22Rv1 (cell line): ENCODE measurements around the gene ASH1L.
A peak's percentile ranks its signal among the peaks of the same experiment; 100 is the strongest.

Experiments
- H3K27ac ChIP-seq: fragments of 450-650 bp; 2 replicates; pipeline ENCODE4 v1.5.1; 2017
- CTCF ChIP-seq: fragments of 450-650 bp; IDR thresholded peaks from 2 replicates; pipeline ENCODE4 v1.5.1; 2017; ENCODE audit warnings: mild to moderate bottlenecking
- ZFX ChIP-seq: fragments of 450-650 bp; IDR thresholded peaks from 2 replicates; pipeline ENCODE4 v1.6.1; 2017; ENCODE audit warnings: antibody characterized with exemption, borderline replicate concordance

The ASH1L gene

GRCh38 chr1:155296661-155297060 lies 265.9 kb downstream of the ASH1L start:
- TF ChIP-seq CTCF (no peak), ZFX (no peak)
- H3K27ac ChIP-seq: no peak overlapping the region

- no peak for TF ChIP-seq CTCF
- no peak for TF ChIP-seq ZFX
- H3K27ac ChIP-seq: no peak overlapping the region
Observed at GRCh38 chr1:155295942-155296267, 266.7 kb downstream of the ASH1L start.

GRCh38 chr1:155295183-155295941 lies 267.2 kb downstream of the ASH1L start:
- no peak overlapping the region for H3K27ac ChIP-seq
- TF ChIP-seq ZFX: no peak
- no peak for TF ChIP-seq CTCF

- H3K27ac ChIP-seq: no peak overlapping the region
- TF ChIP-seq ZFX (no peak), CTCF (no peak)
Observed at GRCh38 chr1:155294520-155295182, 268.0 kb downstream of the ASH1L start.

- TF ChIP-seq CTCF (no peak), ZFX (no peak)
Observed at GRCh38 chr1:155293086-155293749, 269.4 kb downstream of the ASH1L start.

GRCh38 chr1:155291006-155291405 lies 271.6 kb downstream of the ASH1L start:
- 0 out of 2 replicates have a peak overlapping the region, but pooled peaks have one; percentile 12 for H3K27ac ChIP-seq

More at GRCh38 chr1:155293086-155293749, 269.4 kb downstream of the ASH1L start:
- no peak overlapping the region for H3K27ac ChIP-seq

- H3K27ac ChIP-seq: no peak overlapping the region
- TF ChIP-seq CTCF: no peak
- TF ChIP-seq ZFX: no peak
Observed at GRCh38 chr1:155287987-155288543, 274.5 kb downstream of the ASH1L start.
